ENCODE results near the gene TMEM200A. TPM values are rescaled to one million over a fixed set of nuclear protein-coding genes. Genes with fewer than 3 reads are reported as not detected.
A peak's percentile ranks its signal among the peaks of the same experiment; 100 is the strongest.

TMEM200A gene
- total RNA-seq, 1 donor: 43.1 TPM

GRCh38 chr6:130417951-130418350, 52.1 kb downstream of the TMEM200A start:
- Histone ChIP-seq H3K27ac (ENCODE audit: low read depth, low read length) (peak overlapping the region; percentile 56), H3K4me2 (ENCODE audit: insufficient read depth, low read length) (peak overlapping the region; percentile 6), H3K36me3 (ENCODE audit: insufficient read depth, low read length) (peaks cover 15% of the 10 kb centered on the region), H3K27me3 (ENCODE audit: insufficient read depth, low read length) (no peaks in the 10 kb centered on the region), H3K9me3 (ENCODE audit: low read depth, low read length) (no peaks in the 10 kb centered on the region), H3K79me2 (ENCODE audit: insufficient read depth, low read length) (peaks cover 58% of the 10 kb centered on the region), H3K4me3 (ENCODE audit: insufficient read depth, low read length) (no peak overlapping the region), H3K4me1 (ENCODE audit: insufficient read depth, low read length) (peaks cover 18% of the 10 kb centered on the region), H2AFZ (ENCODE audit: low read length) (no peak overlapping the region), H4K20me1 (ENCODE audit: insufficient read depth, low read length) (peaks cover 2% of the 10 kb centered on the region)
- TF ChIP-seq CTCF (IDR thresholded peaks at IDR 0.05; ENCODE audit: extremely low read depth, low read depth, low read length): no peak
- DNase-seq (ENCODE audit: insufficient read length, low spot score, missing footprints): no peak

- Histone ChIP-seq H3K36me3 (ENCODE audit: insufficient read depth, low read length) (peaks cover 15% of the 10 kb centered on the region), H3K27ac (ENCODE audit: low read depth, low read length) (no peak overlapping the region), H4K20me1 (ENCODE audit: insufficient read depth, low read length) (no peaks in the 10 kb centered on the region), H3K4me2 (ENCODE audit: insufficient read depth, low read length) (no peak overlapping the region), H3K4me1 (ENCODE audit: insufficient read depth, low read length) (peaks cover 22% of the 10 kb centered on the region), H2AFZ (ENCODE audit: low read length) (no peak overlapping the region), H3K79me2 (ENCODE audit: insufficient read depth, low read length) (peaks cover 50% of the 10 kb centered on the region), H3K27me3 (ENCODE audit: insufficient read depth, low read length) (no peaks in the 10 kb centered on the region), H3K4me3 (ENCODE audit: insufficient read depth, low read length) (no peak overlapping the region), H3K9me3 (ENCODE audit: low read depth, low read length) (no peaks in the 10 kb centered on the region)
- TF ChIP-seq CTCF (IDR thresholded peaks at IDR 0.05; ENCODE audit: extremely low read depth, low read depth, low read length): no peak
- DNase-seq (ENCODE audit: insufficient read length, low spot score, missing footprints): no peak
Observed at GRCh38 chr6:130420911-130421310, 55.1 kb downstream of the TMEM200A start.

DNA sequence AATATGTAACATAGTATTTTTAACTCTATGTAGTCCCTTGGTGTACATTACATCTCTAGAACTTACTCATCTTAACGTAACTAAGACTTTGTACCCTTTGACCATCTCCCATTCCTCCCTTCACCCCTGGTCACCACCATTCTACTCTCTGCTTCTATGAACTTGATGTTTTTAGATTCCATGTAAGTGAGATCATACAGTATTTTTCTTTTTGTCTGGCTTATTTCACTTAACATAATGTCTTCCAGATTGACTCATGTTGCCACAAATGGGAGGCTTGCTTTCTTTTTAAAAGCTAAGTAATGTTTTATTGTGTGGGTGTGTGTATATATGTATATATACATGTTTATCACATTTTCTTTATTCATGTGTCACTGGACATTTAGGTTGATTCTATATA, 55.8 kb downstream of the TMEM200A start:
- TF ChIP-seq CTCF (IDR thresholded peaks at IDR 0.05; ENCODE audit: extremely low read depth, low read depth, low read length): no peak
- Histone ChIP-seq H2AFZ (ENCODE audit: low read length) (no peak overlapping the region), H3K79me2 (ENCODE audit: insufficient read depth, low read length) (peaks cover 48% of the 10 kb centered on the region), H3K4me2 (ENCODE audit: insufficient read depth, low read length) (no peak overlapping the region), H4K20me1 (ENCODE audit: insufficient read depth, low read length) (no peaks in the 10 kb centered on the region), H3K36me3 (ENCODE audit: insufficient read depth, low read length) (peaks cover 15% of the 10 kb centered on the region), H3K9me3 (ENCODE audit: low read depth, low read length) (no peaks in the 10 kb centered on the region), H3K4me1 (ENCODE audit: insufficient read depth, low read length) (peaks cover 28% of the 10 kb centered on the region), H3K27ac (ENCODE audit: low read depth, low read length) (peak overlapping the region; percentile 27), H3K4me3 (ENCODE audit: insufficient read depth, low read length) (no peak overlapping the region), H3K27me3 (ENCODE audit: insufficient read depth, low read length) (no peaks in the 10 kb centered on the region)
- no peak for DNase-seq (ENCODE audit: insufficient read length, low spot score, missing footprints)

DNA sequence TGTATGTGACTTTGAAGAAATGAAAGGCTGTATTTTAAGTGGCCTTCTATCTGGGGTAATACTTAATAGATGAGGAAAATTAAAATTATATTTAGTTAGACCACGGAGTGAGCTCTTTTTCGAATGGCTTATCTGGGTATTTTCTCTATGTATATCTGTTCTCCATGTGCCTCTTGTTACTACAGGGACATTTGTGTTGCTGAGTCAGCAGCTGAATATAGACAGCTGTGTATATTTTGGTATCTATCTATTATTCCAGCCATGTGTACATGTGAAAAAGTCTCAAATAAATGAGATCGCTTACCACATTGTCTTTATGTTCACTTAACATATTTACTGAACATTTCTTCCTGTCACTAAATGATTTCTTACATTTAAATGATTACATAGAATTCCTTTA, 57.2 kb downstream of the TMEM200A start:
- TF ChIP-seq CTCF (IDR thresholded peaks at IDR 0.05; ENCODE audit: extremely low read depth, low read depth, low read length): no peak
- Histone ChIP-seq H3K4me2 (ENCODE audit: insufficient read depth, low read length) (no peak overlapping the region), H3K79me2 (ENCODE audit: insufficient read depth, low read length) (peaks cover 49% of the 10 kb centered on the region), H4K20me1 (ENCODE audit: insufficient read depth, low read length) (no peaks in the 10 kb centered on the region), H3K4me1 (ENCODE audit: insufficient read depth, low read length) (peaks cover 27% of the 10 kb centered on the region), H3K27ac (ENCODE audit: low read depth, low read length) (no peak overlapping the region), H3K4me3 (ENCODE audit: insufficient read depth, low read length) (no peak overlapping the region), H2AFZ (ENCODE audit: low read length) (no peak overlapping the region), H3K27me3 (ENCODE audit: insufficient read depth, low read length) (no peaks in the 10 kb centered on the region), H3K36me3 (ENCODE audit: insufficient read depth, low read length) (peaks cover 15% of the 10 kb centered on the region), H3K9me3 (ENCODE audit: low read depth, low read length) (no peaks in the 10 kb centered on the region)
- DNase-seq (ENCODE audit: insufficient read length, low spot score, missing footprints): no peak

Measured in osteoblast (primary cell).